ENCODE data around the gene SPATA6.
"Not testable (repeated sequence)": the region's sequence is repeated elsewhere in the genome, so short reads cannot be mapped to it uniquely, and the experiment has no call there.

SPATA6 gene

GRCh38 chr1:48450505-48450904 lies 21.5 kb downstream of the SPATA6 start:
- DNase-seq: no peak

GRCh38 chr1:48448932-48449331 lies 23.1 kb downstream of the SPATA6 start:
- no peak for DNase-seq

- DNase-seq: not testable (repeated sequence)
Measured at GRCh38 chr1:48444186-48444585, 27.8 kb downstream of the SPATA6 start.

- DNase-seq: peak; percentile 54
Measured at GRCh38 chr1:48442864-48443619, 29.0 kb downstream of the SPATA6 start.

GRCh38 chr1:48440786-48441185 lies 31.2 kb downstream of the SPATA6 start:
- DNase-seq: not testable (repeated sequence)

GRCh38 chr1:48439380-48439779 lies 32.6 kb downstream of the SPATA6 start:
- no peak for DNase-seq

GRCh38 chr1:48437379-48437778 lies 34.6 kb downstream of the SPATA6 start:
- not testable (repeated sequence) for DNase-seq

GRCh38 chr1:48435312-48436002 lies 36.5 kb downstream of the SPATA6 start:
- DNase-seq: not testable (repeated sequence)

- no peak for DNase-seq
Measured at GRCh38 chr1:48430832-48431231, 41.2 kb downstream of the SPATA6 start.

- DNase-seq: no peak
Measured at GRCh38 chr1:48422009-48422408, 50.0 kb downstream of the SPATA6 start.

GRCh38 chr1:48418742-48419141 lies 53.3 kb downstream of the SPATA6 start:
- no peak for DNase-seq

- no peak for DNase-seq
Measured at GRCh38 chr1:48415050-48415449, 57.0 kb downstream of the SPATA6 start.

- DNase-seq: no peak
Measured at GRCh38 chr1:48414264-48414663, 57.7 kb downstream of the SPATA6 start.

- no peak for DNase-seq
Measured at GRCh38 chr1:48405940-48406339, 66.1 kb downstream of the SPATA6 start.

- DNase-seq: no peak
Measured at GRCh38 chr1:48405400-48405799, 66.6 kb downstream of the SPATA6 start.

GRCh38 chr1:48402599-48402998 lies 69.4 kb downstream of the SPATA6 start:
- DNase-seq: no peak

GRCh38 chr1:48396208-48396607 lies 75.8 kb downstream of the SPATA6 start:
- DNase-seq: no peak

- no peak for DNase-seq
Measured at GRCh38 chr1:48391926-48392325, 80.1 kb downstream of the SPATA6 start.

- DNase-seq: no peak
Measured at GRCh38 chr1:48387409-48387808, 84.6 kb downstream of the SPATA6 start.

GRCh38 chr1:48374785-48375184 lies 97.2 kb downstream of the SPATA6 start:
- DNase-seq: no peak

- DNase-seq: no peak
Measured at GRCh38 chr1:48371598-48371997, 100.4 kb downstream of the SPATA6 start.

GRCh38 chr1:48362901-48363300 lies 109.1 kb downstream of the SPATA6 start:
- no peak for DNase-seq

- DNase-seq: no peak
Measured at GRCh38 chr1:48356901-48357300, 115.1 kb downstream of the SPATA6 start.

- no peak for DNase-seq
Measured at GRCh38 chr1:48344373-48344772, 127.6 kb downstream of the SPATA6 start.

GRCh38 chr1:48341221-48341620 lies 130.8 kb downstream of the SPATA6 start:
- no peak for DNase-seq

Measured in DMS79 (cell line).